Measurements from ENCODE around the gene UBQLN4. TPM values are rescaled to one million over a fixed set of nuclear protein-coding genes. Genes with fewer than 3 reads are reported as not detected.
A peak's percentile ranks its signal among the peaks of the same experiment; 100 is the strongest.

The UBQLN4 gene
- total and polyA plus RNA-seq, 9 of the 15 experiments (the other 6 are each of a cell fraction or from before 2014, with no cell fraction given) = 13.5 to 65.5 (median 37.0) TPM

- peak; percentile 62; the same call in 1 of the 2 replicates for TF ChIP-seq CBX1 (IDR thresholded peaks at IDR 0.05; ENCODE audit: low read depth)
- 0 out of 2 replicates have a peak, but pooled peaks have one; percentile 23 for TF ChIP-seq HMGXB4 (CRISPR knock-in tag; IDR thresholded peaks at IDR 0.05)
- TF ChIP-seq MIER1 (IDR thresholded peaks at IDR 0.05; ENCODE audit: low read depth) = 0 out of 2 replicates have a peak, but pooled peaks have one; percentile 56
- TF ChIP-seq POLR2AphosphoS5 (IDR thresholded peaks at IDR 0.05; ENCODE audit: control insufficient read depth, insufficient read depth, low read depth, low read length) = peak; percentile 35
- TF ChIP-seq SMARCE1 (IDR thresholded peaks at IDR 0.05) = peak; percentile 19; the same call in 1 of the 2 replicates
- TF ChIP-seq TGIF2 (CRISPR knock-in tag; IDR thresholded peaks at IDR 0.05) = 0 out of 2 replicates have a peak, but pooled peaks have one; percentile 48
- TF ChIP-seq ZNF239 (CRISPR knock-in tag; IDR thresholded peaks at IDR 0.05) = 0 out of 2 replicates have a peak, but pooled peaks have one; percentile 12
Measured at GRCh38 chr1:156053768-156054499, at the start of gene UBQLN4 (continued).
